T-helper 2 cell treated with Interferon-gamma antibody and Interleukin-4, amounts not matched to agents 100 ng/mL and 5 ng/mL, for 36 hours (primary cell): ENCODE results near the gene SCAMP2. TPM values are rescaled to one million over a fixed set of nuclear protein-coding genes. Genes with fewer than 3 reads are reported as not detected.

Experiments used
- intact Hi-C: fragments of 100-400 bp; cut with micrococcal nuclease; formaldehyde crosslinking; loops from one replicate; pipeline ENCODE4 v1.15.1; 2023
- total RNA-seq: library from RNA; stranded (reverse); gene quantifications from 2 replicates; pipeline ENCODE4 v1.2.3, GENCODE V29; 2022

The SCAMP2 gene
- total RNA-seq, 1 donor from 2014 or later: 132 TPM

DNA sequence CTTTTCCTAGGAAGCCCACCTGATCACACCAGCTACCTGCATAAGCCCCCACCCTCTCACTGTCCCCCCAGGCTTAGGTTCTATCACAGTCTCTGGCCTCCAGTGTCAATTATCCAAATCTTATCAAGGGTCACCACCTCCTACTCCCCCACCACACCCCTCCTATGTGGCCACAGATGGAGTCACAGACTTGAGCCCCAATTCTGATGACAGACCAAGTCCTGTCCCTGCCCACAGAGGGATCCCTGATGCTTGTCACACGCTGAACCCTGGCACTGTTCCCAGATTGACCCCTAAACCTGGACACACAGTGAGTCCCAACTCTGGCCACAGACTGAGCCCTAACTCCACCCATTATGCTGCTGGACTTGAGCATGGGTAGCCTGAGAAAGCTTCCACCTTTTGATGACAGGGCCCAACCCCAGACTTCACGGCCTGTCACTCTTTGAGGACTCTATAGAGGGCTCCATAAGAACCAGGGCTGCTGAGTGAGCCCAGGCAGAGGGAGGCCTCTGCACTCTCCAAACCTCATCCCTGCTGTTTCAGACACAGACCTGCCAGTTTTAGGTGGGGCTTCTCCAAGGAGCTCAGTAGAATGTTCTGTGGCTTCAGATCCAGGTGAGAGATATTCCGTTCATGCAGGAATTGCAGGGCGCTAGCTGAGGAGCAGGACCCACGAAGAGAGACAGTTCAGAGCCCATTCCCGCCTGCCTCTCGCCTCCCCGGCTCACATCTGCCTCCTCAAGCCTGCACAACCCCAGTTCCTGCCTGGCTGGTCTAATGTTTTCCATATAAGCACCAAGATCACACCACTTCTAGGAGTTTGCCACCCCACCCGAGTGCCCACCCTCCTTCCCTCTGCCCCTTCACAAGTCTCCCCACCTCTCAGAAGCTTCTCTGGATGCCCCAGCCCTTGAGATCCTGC lies 32.1 kb downstream of the SCAMP2 start:
- intact Hi-C loops: no loop called here

GRCh38 chr15:74839526-74840395 lies 33.4 kb downstream of the SCAMP2 start:
- intact Hi-C loops: no loop called here

GRCh38 chr15:74838746-74839525 lies 34.2 kb downstream of the SCAMP2 start:
- intact Hi-C loops: no loop called here

GRCh38 chr15:74838137-74838516 lies 35.0 kb downstream of the SCAMP2 start:
- intact Hi-C loops: no loop called here

DNA sequence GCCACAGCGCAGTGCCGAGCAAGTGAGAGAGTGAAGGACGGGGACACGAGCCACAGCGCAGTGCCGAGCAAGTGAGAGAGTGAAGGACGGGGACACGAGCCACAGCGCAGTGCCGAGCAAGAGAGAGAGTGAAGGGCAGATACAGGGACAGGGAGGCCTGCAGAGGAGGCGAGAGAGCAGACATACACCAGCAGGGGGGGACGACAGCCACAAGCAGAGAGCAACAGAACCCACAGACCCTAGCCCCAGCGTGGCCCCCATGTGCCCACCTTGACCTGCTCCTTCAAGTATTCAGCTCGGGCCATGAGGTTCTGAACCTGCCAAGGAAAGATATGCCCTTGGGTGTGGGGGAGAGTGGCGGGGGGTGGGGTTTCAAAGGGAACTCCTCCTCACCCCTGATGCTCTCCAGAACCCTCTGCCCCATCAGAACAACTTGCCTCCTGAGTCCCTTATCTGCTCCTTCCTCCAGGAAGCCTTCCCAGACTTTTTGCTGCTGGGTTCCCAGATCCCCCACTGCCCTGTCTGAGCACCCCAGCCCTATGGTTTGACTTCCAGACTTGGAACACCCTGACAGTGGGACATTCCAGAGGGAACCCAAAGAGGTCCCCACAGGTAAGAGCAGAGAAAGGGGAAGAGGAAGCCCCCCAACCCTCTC lies 35.6 kb downstream of the SCAMP2 start:
- intact Hi-C loops: no loop called here

GRCh38 chr15:74836846-74837245 lies 36.3 kb downstream of the SCAMP2 start:
- intact Hi-C loops: no loop called here

DNA sequence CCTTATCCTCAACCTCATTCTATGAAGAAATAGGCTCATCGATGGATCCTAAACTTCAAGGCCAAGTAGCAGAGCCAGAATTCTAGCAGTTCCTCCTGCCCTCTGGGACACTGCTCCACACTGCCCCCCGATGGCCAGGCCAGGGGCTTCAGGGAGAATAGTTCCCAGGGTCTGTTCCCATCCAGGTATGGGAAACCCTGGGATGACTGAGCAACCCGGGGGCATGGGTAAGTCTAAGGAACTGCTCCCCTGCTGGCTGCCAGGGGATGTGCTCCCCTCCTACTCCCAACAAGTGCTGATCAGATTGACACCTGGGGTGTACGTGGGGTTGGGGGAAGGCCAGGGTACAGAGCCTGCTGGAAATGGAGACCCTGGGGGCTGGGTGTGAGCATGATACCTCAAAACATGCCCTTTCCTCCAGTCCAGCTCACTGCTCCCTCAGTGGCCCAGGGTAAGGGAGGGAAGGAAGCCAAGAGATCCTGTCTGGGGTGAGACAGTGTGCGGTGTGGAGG lies 37.8 kb downstream of the SCAMP2 start:
- intact Hi-C loops: no loop called here

GRCh38 chr15:74833376-74834107 lies 39.6 kb downstream of the SCAMP2 start:
- intact Hi-C loops: no loop called here

GRCh38 chr15:74832826-74833225 lies 40.3 kb downstream of the SCAMP2 start:
- intact Hi-C loops: no loop called here

DNA sequence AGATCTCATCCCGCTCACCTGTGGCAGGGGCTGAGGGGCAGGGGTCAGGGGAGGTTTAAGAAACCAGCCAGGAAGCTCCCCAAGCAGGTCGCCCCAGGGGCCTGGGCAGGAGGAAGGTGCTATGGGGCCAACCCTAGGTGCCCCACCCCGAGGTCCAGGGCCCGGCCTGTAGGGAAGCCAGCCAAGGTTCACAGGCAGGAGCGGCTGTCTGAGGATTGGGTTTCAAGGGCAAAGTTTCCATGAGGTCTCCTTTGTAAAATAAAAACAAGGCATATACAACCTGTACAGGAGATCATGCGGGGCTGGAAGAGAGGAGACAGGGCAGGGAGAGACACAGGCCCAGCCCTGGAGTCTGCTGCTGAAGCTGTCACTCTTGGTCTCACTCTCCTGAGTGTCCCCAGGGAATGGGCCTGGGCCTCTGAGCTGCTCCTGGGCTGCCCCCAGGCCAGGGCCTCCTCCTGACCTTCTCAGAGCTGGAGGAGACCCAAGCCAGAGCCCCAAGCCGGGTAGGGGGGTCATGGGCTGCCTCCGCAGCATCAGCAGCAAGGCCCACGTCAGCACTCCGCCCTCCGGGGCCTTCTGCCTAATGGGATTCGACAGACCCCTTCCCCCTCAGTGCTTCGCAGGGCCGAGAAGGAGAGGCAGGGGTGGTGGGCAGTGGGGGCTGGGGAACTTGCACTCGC lies 41.2 kb downstream of the SCAMP2 start:
- intact Hi-C loops: no loop called here

GRCh38 chr15:74830868-74831267 lies 42.3 kb downstream of the SCAMP2 start:
- intact Hi-C loops: no loop called here

DNA sequence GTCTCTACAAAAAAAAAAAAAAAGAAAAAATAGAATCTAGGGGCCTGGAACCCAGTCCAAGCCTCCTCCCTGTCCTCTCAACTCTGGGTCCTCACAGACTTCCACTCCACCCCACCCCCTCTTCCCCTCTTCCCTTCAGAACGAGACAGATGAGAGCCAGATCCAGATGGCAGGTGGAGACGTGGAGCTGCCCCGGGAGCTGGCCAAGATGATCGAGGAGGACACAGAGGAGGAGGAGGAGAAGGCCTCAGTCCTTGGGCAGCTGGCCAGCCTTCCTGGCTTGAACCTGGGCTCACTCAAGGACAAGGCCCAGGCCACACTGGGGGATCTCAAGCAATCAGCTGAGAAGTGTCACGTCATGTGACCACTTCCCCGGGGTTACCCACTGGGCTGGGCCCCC lies 43.2 kb downstream of the SCAMP2 start:
- intact Hi-C loops: no loop called here

- intact Hi-C loops: no loop called here
Observed at GRCh38 chr15:74829486-74829885, 43.7 kb downstream of the SCAMP2 start.

DNA sequence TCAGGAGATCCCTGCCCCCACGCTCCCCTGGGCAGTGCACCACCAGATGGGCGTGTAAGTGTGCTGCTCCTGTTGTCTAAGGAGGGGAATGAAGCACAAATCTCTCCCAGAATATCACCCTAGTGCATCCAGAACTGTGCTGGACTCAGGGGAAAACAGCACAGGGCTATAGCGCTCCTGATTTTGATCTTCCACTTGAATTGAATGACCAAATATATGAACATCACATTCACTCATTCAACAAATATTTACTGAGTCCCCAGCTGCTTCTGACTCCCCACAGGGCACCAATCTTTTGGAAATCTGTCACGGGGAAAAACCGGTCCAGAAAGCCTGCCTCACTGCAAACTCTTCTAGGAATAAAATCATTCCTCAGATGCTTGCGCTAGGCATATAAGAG lies 44.3 kb downstream of the SCAMP2 start:
- intact Hi-C loops: no loop called here

DNA sequence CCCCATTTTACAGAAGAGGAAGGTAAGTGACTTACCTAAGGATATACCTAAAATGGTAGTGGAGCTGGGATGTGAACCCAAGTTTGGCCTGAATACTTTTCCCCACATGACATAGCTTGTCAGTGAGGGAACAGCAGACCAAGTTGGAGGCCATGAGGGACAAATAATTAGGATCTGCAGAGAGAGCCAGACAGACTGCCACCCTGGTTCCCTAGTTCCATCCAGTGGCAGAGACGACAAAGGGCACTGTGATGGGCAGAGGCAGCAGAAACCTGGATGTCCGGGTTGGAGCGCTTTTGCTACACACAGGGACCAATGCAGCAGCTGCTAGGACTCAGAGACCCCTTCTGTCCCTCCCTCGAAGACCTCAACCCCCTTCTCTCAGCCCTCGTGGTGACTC lies 45.6 kb downstream of the SCAMP2 start:
- intact Hi-C loops: no loop called here

GRCh38 chr15:74826921-74827320 lies 46.2 kb downstream of the SCAMP2 start:
- intact Hi-C loops: no loop called here

- intact Hi-C loops: no loop called here
Observed at GRCh38 chr15:74826364-74826819, 46.8 kb downstream of the SCAMP2 start, which contains the start of gene CPLX3. TSS of gene CPLX3 (plus strand) at chr15:74826627. CDS start at chr15:74826704, 77 bp downstream.

DNA sequence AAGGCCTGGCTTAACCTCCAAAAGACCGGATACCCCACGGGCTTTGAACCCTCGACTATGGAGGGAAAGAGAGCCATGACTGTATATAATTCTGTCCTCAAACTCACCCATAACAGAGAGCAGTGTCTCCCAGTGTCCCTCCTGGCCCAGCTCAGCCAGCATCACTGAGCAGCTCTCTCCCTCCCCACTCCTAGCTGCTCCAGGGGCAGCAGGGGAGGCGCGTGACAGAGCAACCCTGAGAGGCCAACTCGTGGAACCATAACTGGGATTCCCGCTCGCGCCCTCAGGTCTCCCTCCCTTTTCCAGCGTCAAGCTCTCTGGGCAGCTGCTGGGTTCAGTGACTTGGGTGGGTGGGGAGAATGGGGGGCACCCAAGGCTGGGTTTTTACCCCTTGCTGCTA lies 47.3 kb downstream of the SCAMP2 start:
- intact Hi-C loops: no loop called here

DNA sequence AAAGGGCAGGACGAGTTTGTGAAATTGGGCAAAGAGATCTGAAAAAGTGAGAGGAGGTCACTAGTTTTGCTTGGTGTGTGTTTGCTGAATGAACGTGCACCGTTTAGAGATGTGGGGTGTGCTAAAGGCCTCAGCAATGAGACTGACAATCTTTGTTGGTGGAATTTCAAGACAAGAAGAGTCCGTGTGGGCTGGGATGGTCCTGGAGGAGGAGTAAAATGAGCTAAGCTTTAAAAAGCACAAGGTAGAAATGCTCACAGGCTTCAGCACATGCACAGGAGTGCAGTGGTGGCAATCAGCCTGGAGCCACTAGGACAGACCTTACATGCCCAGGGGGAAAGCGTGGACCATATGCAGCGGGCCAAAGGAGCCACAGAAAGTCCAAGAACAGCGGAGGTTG lies 48.2 kb downstream of the SCAMP2 start:
- intact Hi-C loops: no loop called here
